ENCODE data around the gene OR5T3.

DNA sequence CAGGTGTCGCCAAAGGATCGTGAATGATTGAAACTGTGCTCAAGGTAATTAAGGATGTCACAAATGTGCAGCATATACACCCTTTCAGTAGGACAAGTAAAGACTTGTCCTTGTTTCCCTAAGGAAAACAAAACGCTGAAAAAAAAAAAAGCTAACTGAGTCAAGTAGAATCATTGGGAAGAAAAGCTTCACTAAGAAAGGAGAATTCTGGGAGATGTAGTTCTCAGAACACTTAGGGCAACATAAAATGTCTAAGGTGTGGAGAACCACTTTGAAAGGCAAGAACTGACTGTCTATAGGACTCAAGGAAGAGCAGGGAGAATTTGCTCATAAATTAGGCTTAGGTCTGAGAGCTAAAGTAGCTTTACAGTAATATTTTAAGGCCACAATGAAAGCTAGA, 19.0 kb downstream of the OR5T3 start:
- TF ChIP-seq, protein P1, sequence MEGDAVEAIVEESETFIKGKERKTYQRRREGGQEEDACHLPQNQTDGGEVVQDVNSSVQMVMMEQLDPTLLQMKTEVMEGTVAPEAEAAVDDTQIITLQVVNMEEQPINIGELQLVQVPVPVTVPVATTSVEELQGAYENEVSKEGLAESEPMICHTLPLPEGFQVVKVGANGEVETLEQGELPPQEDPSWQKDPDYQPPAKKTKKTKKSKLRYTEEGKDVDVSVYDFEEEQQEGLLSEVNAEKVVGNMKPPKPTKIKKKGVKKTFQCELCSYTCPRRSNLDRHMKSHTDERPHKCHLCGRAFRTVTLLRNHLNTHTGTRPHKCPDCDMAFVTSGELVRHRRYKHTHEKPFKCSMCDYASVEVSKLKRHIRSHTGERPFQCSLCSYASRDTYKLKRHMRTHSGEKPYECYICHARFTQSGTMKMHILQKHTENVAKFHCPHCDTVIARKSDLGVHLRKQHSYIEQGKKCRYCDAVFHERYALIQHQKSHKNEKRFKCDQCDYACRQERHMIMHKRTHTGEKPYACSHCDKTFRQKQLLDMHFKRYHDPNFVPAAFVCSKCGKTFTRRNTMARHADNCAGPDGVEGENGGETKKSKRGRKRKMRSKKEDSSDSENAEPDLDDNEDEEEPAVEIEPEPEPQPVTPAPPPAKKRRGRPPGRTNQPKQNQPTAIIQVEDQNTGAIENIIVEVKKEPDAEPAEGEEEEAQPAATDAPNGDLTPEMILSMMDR (IDR thresholded peaks at IDR 0.05), result no peak
- TF ChIP-seq POLR2A (IDR thresholded peaks at IDR 0.05) (no peak), EP300 (IDR thresholded peaks at IDR 0.05) (no peak), POLR2AphosphoS5 (IDR thresholded peaks at IDR 0.05) (no peak)
